NT2/D1 (cell line): ENCODE data around the gene GFOD2.

Experiments
- SUZ12 ChIP-seq: IDR thresholded peaks from 2 replicates; pipeline ENCODE4 v1.6.1; 2011; ENCODE audit not compliant: insufficient read length, insufficient read depth; ENCODE audit errors: extremely low read depth
- YY1 ChIP-seq: IDR thresholded peaks from 2 replicates; pipeline ENCODE4 v1.6.1; 2011; ENCODE audit not compliant: insufficient read length, insufficient read depth
- ZNF274 ChIP-seq: IDR thresholded peaks from 2 replicates; pipeline ENCODE4 v1.6.1; 2011; ENCODE audit warnings: mild to moderate bottlenecking, low read depth, low read length

DNA sequence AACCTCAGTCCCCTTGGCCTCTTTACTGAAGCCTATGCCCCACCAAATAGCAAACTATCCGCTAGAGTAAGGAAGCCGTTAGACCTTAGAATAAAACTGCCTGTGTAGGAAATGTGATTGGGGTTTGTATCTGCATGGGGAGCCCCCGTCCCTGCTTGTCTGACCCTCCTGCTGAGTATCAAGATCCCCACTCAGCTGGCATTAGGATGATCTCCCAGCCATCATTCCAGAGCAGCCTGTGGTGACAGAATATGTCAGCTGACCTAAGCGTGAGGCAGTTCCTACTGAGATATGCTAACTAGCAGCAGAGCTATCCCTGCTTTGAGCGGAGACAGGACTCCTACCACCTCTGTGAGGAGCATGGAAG, 645 bp upstream of the GFOD2 start:
- no peak for TF ChIP-seq YY1
- no peak for TF ChIP-seq ZNF274
- TF ChIP-seq SUZ12: no peak
